ENCODE data around the gene DUOXA1.

GRCh38 chr15:45147606-45148005, 17.9 kb upstream of the DUOXA1 start:
- TF ChIP-seq EZH2 (IDR thresholded peaks at IDR 0.05; ENCODE audit: low read length) (no peak), CTCF (optimal IDR thresholded peaks at IDR 0.05 in 1 of 3, IDR thresholded peaks at IDR 0.05 in 1 of 3, conservative IDR thresholded peaks at IDR 0.05 in 1 of 3; ENCODE audit: extremely low read depth in 1 of 3, insufficient read depth in 2 of 3, low read length in 3 of 3) (no peak)

Data from keratinocyte (primary cell).